ENCODE measurements around the gene GAS7. TPM values are rescaled to one million over a fixed set of nuclear protein-coding genes. Genes with fewer than 3 reads are reported as not detected.

The GAS7 gene
- total and polyA plus RNA-seq, 2 experiments from 2014 or later, result 25.8 to 27.3 TPM

GRCh38 chr17:9937241-9937761, 261.1 kb downstream of the GAS7 start:
- Histone ChIP-seq H3K9me2 (replicated peaks; ENCODE audit: insufficient read depth) (no peaks in the 10 kb centered on the region), H4K20me1 (ENCODE audit: insufficient read depth, poor library complexity, severe bottlenecking) (no peaks in the 10 kb centered on the region), H3K36me3 (replicated peaks; ENCODE audit: insufficient read depth, low read depth) (no peaks in the 10 kb centered on the region), H3K79me2 (no peaks in the 10 kb centered on the region), H3K27me3 (no peaks in the 10 kb centered on the region), H3K4me1 (ENCODE audit: insufficient read depth) (peaks cover 16% of the 10 kb centered on the region), H3K4me3 (no peak overlapping the region), H2AFZ (no peak overlapping the region), H3K27ac (peak overlapping the region; percentile 61), H3K9me3 (ENCODE audit: low read depth) (no peaks in the 10 kb centered on the region), H3K4me2 (peak overlapping the region; percentile 24)
- no peak for TF ChIP-seq CTCF (IDR thresholded peaks at IDR 0.05; ENCODE audit: poor library complexity)
- no peak for TF ChIP-seq EZH2 (IDR thresholded peaks at IDR 0.05; ENCODE audit: borderline replicate concordance)
- no peak for TF ChIP-seq EZH2phosphoT487 (IDR thresholded peaks at IDR 0.05; ENCODE audit: low read depth, severe bottlenecking, unreplicated experiment)
- peak; percentile 25 for DNase-seq (ENCODE audit: low spot score)
- WGBS (ENCODE audit: low lambda C conversion rate, missing lambda C conversion rate), result 74% methylated on average over 13 of the region's 13 CpGs

- Histone ChIP-seq H3K9me3 (ENCODE audit: low read depth) (no peaks in the 10 kb centered on the region), H3K9me2 (replicated peaks; ENCODE audit: insufficient read depth) (no peaks in the 10 kb centered on the region), H3K36me3 (replicated peaks; ENCODE audit: insufficient read depth, low read depth) (no peaks in the 10 kb centered on the region), H3K27ac (peak overlapping the region; percentile 61), H3K4me2 (no peak overlapping the region), H3K4me1 (ENCODE audit: insufficient read depth) (peaks cover 16% of the 10 kb centered on the region), H3K79me2 (no peaks in the 10 kb centered on the region), H2AFZ (no peak overlapping the region), H3K27me3 (no peaks in the 10 kb centered on the region), H4K20me1 (ENCODE audit: insufficient read depth, poor library complexity, severe bottlenecking) (no peaks in the 10 kb centered on the region), H3K4me3 (no peak overlapping the region)
- TF ChIP-seq EZH2phosphoT487 (IDR thresholded peaks at IDR 0.05; ENCODE audit: low read depth, severe bottlenecking, unreplicated experiment), result no peak
- TF ChIP-seq EZH2 (IDR thresholded peaks at IDR 0.05; ENCODE audit: borderline replicate concordance), result no peak
- no peak for TF ChIP-seq CTCF (IDR thresholded peaks at IDR 0.05; ENCODE audit: poor library complexity)
- no peak for DNase-seq (ENCODE audit: low spot score)
- WGBS (ENCODE audit: low lambda C conversion rate, missing lambda C conversion rate), result 79% methylated on average over 3 of the region's 3 CpGs
Observed at GRCh38 chr17:9936095-9936494, 262.3 kb downstream of the GAS7 start.

GRCh38 chr17:9935408-9935807, 263.0 kb downstream of the GAS7 start:
- TF ChIP-seq CTCF (IDR thresholded peaks at IDR 0.05; ENCODE audit: poor library complexity), result no peak
- no peak for TF ChIP-seq EZH2 (IDR thresholded peaks at IDR 0.05; ENCODE audit: borderline replicate concordance)
- TF ChIP-seq EZH2phosphoT487 (IDR thresholded peaks at IDR 0.05; ENCODE audit: low read depth, severe bottlenecking, unreplicated experiment), result no peak
- H3K27me3 ChIP-seq, result no peaks in the 10 kb centered on the region
- H3K79me2 ChIP-seq, result no peaks in the 10 kb centered on the region
- no peaks in the 10 kb centered on the region for H4K20me1 ChIP-seq (ENCODE audit: insufficient read depth, poor library complexity, severe bottlenecking)
- H3K4me3 ChIP-seq, result no peak overlapping the region
- H3K9me2 ChIP-seq (replicated peaks; ENCODE audit: insufficient read depth), result no peaks in the 10 kb centered on the region
- H3K27ac ChIP-seq, result peak overlapping the region; percentile 61
- peaks cover 16% of the 10 kb centered on the region for H3K4me1 ChIP-seq (ENCODE audit: insufficient read depth)
- H3K36me3 ChIP-seq (replicated peaks; ENCODE audit: insufficient read depth, low read depth), result no peaks in the 10 kb centered on the region
- DNase-seq (ENCODE audit: low spot score), result no peak
- WGBS (ENCODE audit: low lambda C conversion rate, missing lambda C conversion rate), result 92% methylated on average over 6 of the region's 6 CpGs
- no peak overlapping the region for H3K4me2 ChIP-seq
- no peak overlapping the region for H2AFZ ChIP-seq
- no peaks in the 10 kb centered on the region for H3K9me3 ChIP-seq (ENCODE audit: low read depth)
